ENCODE results near the gene COG7. TPM values are rescaled to one million over a fixed set of nuclear protein-coding genes. Genes with fewer than 3 reads are reported as not detected.

COG7 gene
- total RNA-seq, 1 donor from 2014 or later = 25.9 TPM

DNA sequence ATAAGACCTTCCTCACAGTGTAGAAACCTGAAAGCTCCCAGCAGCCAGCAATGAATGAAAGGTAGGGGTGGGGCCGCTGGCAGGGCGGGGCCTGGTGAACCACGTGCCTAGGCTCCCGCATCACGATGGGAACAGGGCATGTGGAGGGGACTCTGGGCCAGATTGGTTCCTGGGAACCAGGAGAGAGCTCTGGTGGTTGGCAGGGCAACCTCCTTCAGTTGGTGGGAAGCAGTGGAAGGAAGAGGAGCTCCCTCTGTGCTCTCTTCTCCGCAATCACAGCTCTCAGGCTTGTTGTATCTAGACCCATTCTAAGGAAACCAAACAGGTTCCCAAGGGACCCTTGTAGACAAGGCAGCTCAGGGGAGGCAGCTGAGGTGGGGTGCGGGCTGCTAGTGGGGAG lies 46.8 kb upstream of the COG7 start:
- TF ChIP-seq CTCF (IDR thresholded peaks at IDR 0.05) = no peak
- no peak for DNase-seq (ENCODE audit: low spot score in 2 of 2)
- no peak overlapping the region for H3K4me3 ChIP-seq
- peaks cover 5 to 8% of the 10 kb centered on the region in 2 donors for H3K4me1 ChIP-seq
- peaks cover 8 to 11% of the 10 kb centered on the region in 2 donors for H3K36me3 ChIP-seq
- intact Hi-C loops (cut with DNase I) = no loop called here
- H3K9me3 ChIP-seq = no peaks in the 10 kb centered on the region
- H3K27ac ChIP-seq = no peak overlapping the region
- H3K27me3 ChIP-seq = no peaks in the 10 kb centered on the region

DNA sequence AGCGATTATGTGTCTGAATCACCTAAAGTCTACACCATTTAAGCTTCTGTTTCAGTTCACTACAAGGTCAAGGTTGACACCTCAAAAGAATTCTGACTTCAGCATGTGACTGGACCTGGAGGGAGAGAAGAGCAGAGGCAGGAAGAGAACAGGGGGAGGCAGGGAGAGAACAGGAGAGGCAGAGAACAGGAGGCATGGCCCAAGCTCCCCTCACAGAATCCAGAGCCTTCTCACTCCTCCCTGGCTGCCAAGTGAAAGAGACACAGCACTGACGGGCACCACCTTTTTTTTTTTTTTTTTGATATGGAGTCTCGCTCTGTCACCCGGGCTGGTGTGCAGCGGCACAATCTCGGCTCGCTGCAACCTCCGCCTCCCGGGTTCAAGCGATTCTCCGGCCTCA lies 45.9 kb upstream of the COG7 start:
- Histone ChIP-seq H3K9me3 (no peaks in the 10 kb centered on the region), H3K27ac (no peak overlapping the region), H3K27me3 (no peaks in the 10 kb centered on the region), H3K4me3 (no peak overlapping the region), H3K4me1 (no peaks in the 10 kb centered on the region), H3K36me3 (peaks cover 18 to 21% of the 10 kb centered on the region in 2 donors)
- TF ChIP-seq CTCF (IDR thresholded peaks at IDR 0.05) = no peak
- no peak for DNase-seq (ENCODE audit: low spot score in 2 of 2)
- intact Hi-C loops (cut with DNase I) = no loop called here

GRCh38 chr16:23497543-23497868 lies 44.5 kb upstream of the COG7 start:
- no peak for TF ChIP-seq CTCF (IDR thresholded peaks at IDR 0.05)
- Histone ChIP-seq H3K27me3 (no peaks in the 10 kb centered on the region), H3K27ac (peak overlapping the region in 1 of 2 donors; percentile 36), H3K36me3 (peaks cover 30 to 34% of the 10 kb centered on the region in 2 donors), H3K4me1 (no peaks in the 10 kb centered on the region), H3K4me3 (no peak overlapping the region), H3K9me3 (no peaks in the 10 kb centered on the region)
- DNase-seq (ENCODE audit: low spot score in 2 of 2) = no peak
- intact Hi-C loops (cut with DNase I) = no loop called here

GRCh38 chr16:23496821-23497542 lies 44.0 kb upstream of the COG7 start:
- H3K27ac ChIP-seq = peak overlapping the region in 1 of 2 donors; percentile 36
- TF ChIP-seq CTCF (IDR thresholded peaks at IDR 0.05) = no peak
- DNase-seq (ENCODE audit: low spot score in 2 of 2) = no peak
- intact Hi-C loops (cut with DNase I) = no loop called here
- no peak overlapping the region for H3K4me3 ChIP-seq
- H3K36me3 ChIP-seq = peaks cover 34 to 39% of the 10 kb centered on the region in 2 donors
- no peaks in the 10 kb centered on the region for H3K9me3 ChIP-seq
- H3K27me3 ChIP-seq = no peaks in the 10 kb centered on the region
- no peaks in the 10 kb centered on the region for H3K4me1 ChIP-seq

DNA sequence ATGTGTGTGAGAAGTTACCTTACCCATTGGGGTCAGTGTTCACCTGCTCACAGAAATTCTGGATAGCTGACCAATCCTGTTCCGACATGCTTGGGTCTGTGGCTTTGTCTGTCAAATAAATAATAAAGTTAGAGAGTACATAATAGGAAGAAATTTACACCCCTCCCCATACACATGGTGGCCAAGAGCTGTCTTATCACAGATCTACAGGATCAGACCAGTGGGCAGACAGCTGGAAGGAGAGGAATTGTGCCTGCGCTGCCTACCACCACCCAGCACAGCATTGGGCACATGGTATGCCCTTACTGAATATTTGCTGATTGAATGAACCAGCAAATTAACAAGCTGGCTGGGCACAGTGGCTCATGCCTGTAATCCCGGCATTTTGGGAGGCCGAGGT lies 42.7 kb upstream of the COG7 start:
- Histone ChIP-seq H3K27me3 (no peaks in the 10 kb centered on the region), H3K4me1 (no peaks in the 10 kb centered on the region), H3K27ac (no peak overlapping the region), H3K9me3 (no peaks in the 10 kb centered on the region), H3K36me3 (peaks cover 48 to 51% of the 10 kb centered on the region in 2 donors), H3K4me3 (no peak overlapping the region)
- intact Hi-C loops (cut with DNase I) = no loop called here
- DNase-seq (ENCODE audit: low spot score in 2 of 2) = no peak
- no peak for TF ChIP-seq CTCF (IDR thresholded peaks at IDR 0.05)

- Histone ChIP-seq H3K9me3 (no peaks in the 10 kb centered on the region), H3K36me3 (peaks cover 62 to 66% of the 10 kb centered on the region in 2 donors), H3K27me3 (no peaks in the 10 kb centered on the region), H3K27ac (no peak overlapping the region), H3K4me1 (no peaks in the 10 kb centered on the region), H3K4me3 (no peak overlapping the region)
- TF ChIP-seq CTCF (IDR thresholded peaks at IDR 0.05) = no peak
- intact Hi-C loops (cut with DNase I) = no loop called here
- no peak for DNase-seq (ENCODE audit: low spot score in 2 of 2)
These were observed 41.2 kb upstream of the COG7 start for GRCh38 chr16:23494188-23494587.

Measured in ascending aorta (tissue), 2 donors.